ENCODE data around the gene HOXD11. TPM values are rescaled to one million over a fixed set of nuclear protein-coding genes. Genes with fewer than 3 reads are reported as not detected.

HOXD11 gene
- total RNA-seq, 6 donors from 2014 or later, result not detected

DNA sequence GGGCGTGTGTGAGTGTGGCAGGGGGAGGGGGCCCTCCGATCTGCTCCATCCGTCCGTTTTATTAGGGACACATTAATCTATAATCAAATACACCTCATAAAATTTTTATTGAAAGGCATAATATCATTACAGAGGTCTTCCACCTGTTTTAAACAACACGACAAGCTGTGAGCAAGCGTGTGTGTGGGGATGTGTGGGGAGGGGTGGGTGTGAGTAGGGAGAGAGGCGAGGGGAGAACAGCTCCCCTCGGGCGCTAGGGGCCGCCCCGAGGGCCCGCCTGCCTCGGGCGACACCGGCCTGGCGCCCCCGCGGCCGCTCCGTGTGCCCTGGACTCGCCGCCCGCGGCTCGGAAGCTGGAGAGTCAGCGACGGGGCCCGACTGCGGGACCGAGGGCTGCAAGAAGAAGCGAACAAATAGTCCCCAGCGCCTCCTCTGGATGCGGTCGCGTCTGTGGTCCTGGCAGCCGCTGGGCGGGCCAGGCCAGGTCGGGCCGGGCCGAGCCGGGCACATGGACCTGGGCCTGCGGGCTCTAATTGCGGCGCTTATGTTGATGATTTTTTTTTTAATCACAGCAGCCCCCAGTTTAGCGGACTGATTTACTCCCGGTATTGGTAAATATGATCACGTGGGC, 15.1 kb downstream of the HOXD11 start:
- peak in 1 of 2 donors; percentile 75 for DNase-seq
- peak overlapping the region in 3 of 4 donors; percentile 5 to 40 (median 37) for H3K4me3 ChIP-seq
- peak in 1 of 2 donors; percentile 14 for ATAC-seq (ENCODE audit: low FRiP score in 2 of 2)

DNA sequence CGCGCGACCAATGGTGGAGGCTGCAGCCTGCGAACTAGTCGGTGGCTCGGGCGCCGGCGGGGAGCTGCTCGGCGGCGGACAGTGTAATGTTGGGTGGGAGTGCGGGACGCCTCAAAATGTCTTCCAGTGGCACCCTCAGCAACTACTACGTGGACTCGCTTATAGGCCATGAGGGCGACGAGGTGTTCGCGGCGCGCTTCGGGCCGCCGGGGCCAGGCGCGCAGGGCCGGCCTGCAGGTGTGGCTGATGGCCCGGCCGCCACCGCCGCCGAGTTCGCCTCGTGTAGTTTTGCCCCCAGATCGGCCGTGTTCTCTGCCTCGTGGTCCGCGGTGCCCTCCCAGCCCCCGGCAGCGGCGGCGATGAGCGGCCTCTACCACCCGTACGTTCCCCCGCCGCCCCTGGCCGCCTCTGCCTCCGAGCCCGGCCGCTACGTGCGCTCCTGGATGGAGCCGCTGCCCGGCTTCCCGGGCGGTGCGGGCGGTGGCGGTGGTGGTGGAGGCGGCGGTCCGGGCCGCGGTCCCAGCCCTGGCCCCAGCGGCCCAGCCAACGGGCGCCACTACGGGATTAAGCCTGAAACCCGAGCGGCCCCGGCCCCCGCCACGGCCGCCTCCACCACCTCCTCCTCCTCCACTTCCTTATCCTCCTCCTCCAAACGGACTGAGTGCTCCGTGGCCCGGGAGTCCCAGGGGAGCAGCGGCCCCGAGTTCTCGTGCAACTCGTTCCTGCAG, 15.8 kb downstream of the HOXD11 start, which contains the start of gene HOXD9:
HOXD9 (plus strand) TSS at position 37 of the 728 bp plus-strand sequence; CDS start at position 87, 50 bp downstream.
- H3K36me3 ChIP-seq, result no peaks in the 10 kb centered on the region
- H3K4me1 ChIP-seq, result peaks cover 13 to 24% (median 22%) of the 10 kb centered on the region in 4 donors
- H3K9me3 ChIP-seq, result peaks cover 0 to 5% (median 0%) of the 10 kb centered on the region in 4 donors
- H3K27ac ChIP-seq, result no peak within 1 kb of the TSS
- DNase-seq, result peak in 1 of 2 donors; percentile 83
- peaks cover 3 to 84% (median 52%) of the 10 kb centered on the region in 4 donors for H3K27me3 ChIP-seq
- TF ChIP-seq POLR2AphosphoS5 (IDR thresholded peaks at IDR 0.05), result no peak
- TF ChIP-seq POLR2A (IDR thresholded peaks at IDR 0.05), result no peak
- TF ChIP-seq, protein P1, sequence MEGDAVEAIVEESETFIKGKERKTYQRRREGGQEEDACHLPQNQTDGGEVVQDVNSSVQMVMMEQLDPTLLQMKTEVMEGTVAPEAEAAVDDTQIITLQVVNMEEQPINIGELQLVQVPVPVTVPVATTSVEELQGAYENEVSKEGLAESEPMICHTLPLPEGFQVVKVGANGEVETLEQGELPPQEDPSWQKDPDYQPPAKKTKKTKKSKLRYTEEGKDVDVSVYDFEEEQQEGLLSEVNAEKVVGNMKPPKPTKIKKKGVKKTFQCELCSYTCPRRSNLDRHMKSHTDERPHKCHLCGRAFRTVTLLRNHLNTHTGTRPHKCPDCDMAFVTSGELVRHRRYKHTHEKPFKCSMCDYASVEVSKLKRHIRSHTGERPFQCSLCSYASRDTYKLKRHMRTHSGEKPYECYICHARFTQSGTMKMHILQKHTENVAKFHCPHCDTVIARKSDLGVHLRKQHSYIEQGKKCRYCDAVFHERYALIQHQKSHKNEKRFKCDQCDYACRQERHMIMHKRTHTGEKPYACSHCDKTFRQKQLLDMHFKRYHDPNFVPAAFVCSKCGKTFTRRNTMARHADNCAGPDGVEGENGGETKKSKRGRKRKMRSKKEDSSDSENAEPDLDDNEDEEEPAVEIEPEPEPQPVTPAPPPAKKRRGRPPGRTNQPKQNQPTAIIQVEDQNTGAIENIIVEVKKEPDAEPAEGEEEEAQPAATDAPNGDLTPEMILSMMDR (IDR thresholded peaks at IDR 0.05), result no peak
- TF ChIP-seq EP300 (IDR thresholded peaks at IDR 0.05), result no peak
- WGBS, 2 donors, result 5 to 7% methylated on average over 19 to 33 of the region's 84 CpGs
- peak in 1 of 2 donors; percentile 73 for ATAC-seq (ENCODE audit: low FRiP score in 2 of 2)
- peak within 1 kb of the TSS in 3 of 4 donors; percentile 5 to 40 (median 37) for H3K4me3 ChIP-seq

More for the DNA sequence above, 15.1 kb downstream of the HOXD11 start:
- Histone ChIP-seq H3K27ac (no peak overlapping the region), H3K36me3 (no peaks in the 10 kb centered on the region), H3K4me1 (peaks cover 13 to 25% (median 21%) of the 10 kb centered on the region in 4 donors), H3K9me3 (peaks cover 0 to 5% (median 0%) of the 10 kb centered on the region in 4 donors), H3K27me3 (peaks cover 3 to 87% (median 55%) of the 10 kb centered on the region in 4 donors)
- WGBS, 2 donors, result 9 to 13% methylated on average over 18 to 46 of the region's 47 CpGs
- no peak for TF ChIP-seq EP300 (IDR thresholded peaks at IDR 0.05)
- no peak for TF ChIP-seq POLR2AphosphoS5 (IDR thresholded peaks at IDR 0.05)
- TF ChIP-seq, protein P1 (IDR thresholded peaks at IDR 0.05), result no peak
- no peak for TF ChIP-seq POLR2A (IDR thresholded peaks at IDR 0.05)

DNA sequence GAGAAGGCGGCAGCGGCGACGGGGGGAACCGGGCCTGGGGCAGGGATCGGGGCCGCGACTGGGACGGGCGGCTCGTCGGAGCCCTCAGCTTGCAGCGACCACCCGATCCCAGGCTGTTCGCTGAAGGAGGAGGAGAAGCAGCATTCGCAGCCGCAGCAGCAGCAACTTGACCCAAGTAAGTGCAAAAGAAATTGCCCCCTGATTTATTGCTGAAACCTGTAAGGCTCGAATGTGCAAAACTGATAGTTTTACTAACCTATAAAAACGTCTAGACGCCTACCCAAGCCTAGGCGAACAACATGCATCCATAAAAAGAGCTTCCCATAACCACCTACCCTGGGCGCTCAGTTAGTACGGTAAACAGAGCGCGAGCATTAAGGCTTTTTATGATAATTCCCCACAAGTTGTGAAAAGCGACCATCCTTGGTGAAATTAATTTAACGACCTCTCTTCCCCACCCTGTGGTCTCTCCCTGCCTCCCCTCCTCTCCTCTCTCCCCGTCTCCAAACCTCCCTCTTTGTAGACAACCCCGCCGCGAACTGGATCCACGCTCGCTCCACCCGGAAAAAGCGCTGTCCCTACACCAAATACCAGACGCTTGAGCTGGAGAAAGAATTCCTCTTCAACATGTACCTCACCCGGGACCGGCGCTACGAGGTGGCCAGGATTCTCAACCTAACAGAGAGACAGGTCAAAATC, 16.5 kb downstream of the HOXD11 start:
- 8 to 10% methylated on average over 33 to 40 of the region's 40 CpGs for WGBS, 2 donors
- H3K4me1 ChIP-seq, result peaks cover 13 to 27% (median 22%) of the 10 kb centered on the region in 4 donors
- DNase-seq (no peak), ATAC-seq (ENCODE audit: low FRiP score in 2 of 2) (no peak)
- H3K27ac ChIP-seq, result no peak overlapping the region
- H3K4me3 ChIP-seq, result peak overlapping the region in 2 of 4 donors; percentile 37 to 40
- H3K9me3 ChIP-seq, result peaks cover 0 to 5% (median 0%) of the 10 kb centered on the region in 4 donors
- no peak for TF ChIP-seq POLR2A (IDR thresholded peaks at IDR 0.05)
- TF ChIP-seq, protein P1 (IDR thresholded peaks at IDR 0.05), result no peak
- no peak for TF ChIP-seq POLR2AphosphoS5 (IDR thresholded peaks at IDR 0.05)
- TF ChIP-seq EP300 (IDR thresholded peaks at IDR 0.05), result no peak
- no peaks in the 10 kb centered on the region for H3K36me3 ChIP-seq
- peaks cover 1 to 84% (median 55%) of the 10 kb centered on the region in 4 donors for H3K27me3 ChIP-seq

DNA sequence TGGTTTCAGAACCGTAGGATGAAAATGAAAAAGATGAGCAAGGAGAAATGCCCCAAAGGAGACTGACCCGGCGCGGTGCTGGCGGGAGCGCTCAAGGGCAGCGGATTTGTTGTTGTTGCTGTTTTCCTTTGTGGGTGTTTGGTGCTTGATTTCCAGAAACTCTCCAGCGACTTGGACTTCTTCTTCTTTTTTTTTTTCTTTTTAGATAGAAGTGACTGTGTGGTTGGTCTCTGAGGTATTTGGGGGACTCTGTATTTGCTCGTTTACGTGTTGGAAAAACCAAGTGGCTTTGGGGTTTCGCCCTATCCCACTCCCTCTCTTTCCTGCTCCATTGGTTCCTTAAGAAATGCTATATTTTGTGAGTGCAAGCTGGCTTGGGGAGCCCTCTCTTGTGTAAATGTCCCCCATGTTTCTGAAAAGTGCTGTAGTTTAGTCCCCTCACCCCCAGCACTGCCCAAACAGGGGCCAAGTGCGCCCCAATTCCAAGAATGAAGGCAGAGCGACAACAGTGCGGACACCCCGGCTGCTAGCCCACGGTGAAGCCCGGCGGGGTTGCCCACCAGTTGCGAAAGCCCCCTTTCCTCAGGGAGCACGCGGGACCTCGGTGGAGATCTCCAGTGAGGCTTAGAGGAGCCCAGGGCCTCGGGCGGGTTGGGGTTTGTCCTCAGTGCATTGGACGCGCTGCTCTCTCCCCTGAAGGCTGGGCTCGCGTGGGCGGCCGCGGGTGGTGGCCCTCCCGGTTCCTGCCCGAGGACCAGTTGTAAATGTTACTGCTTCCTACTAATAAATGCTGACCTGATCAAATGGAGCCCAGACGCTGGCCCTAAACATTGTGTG, 17.2 kb downstream of the HOXD11 start:
- H3K4me3 ChIP-seq, result no peak overlapping the region
- H3K9me3 ChIP-seq, result peaks cover 0 to 5% (median 0%) of the 10 kb centered on the region in 4 donors
- H3K27me3 ChIP-seq, result peaks cover 1 to 84% (median 59%) of the 10 kb centered on the region in 4 donors
- no peaks in the 10 kb centered on the region for H3K36me3 ChIP-seq
- ATAC-seq (ENCODE audit: low FRiP score in 2 of 2) (no peak), DNase-seq (no peak)
- H3K27ac ChIP-seq, result no peak overlapping the region
- WGBS, 2 donors, result 8 to 11% methylated on average over 14 to 15 of the region's 34 CpGs
- no peak for TF ChIP-seq EP300 (IDR thresholded peaks at IDR 0.05)
- TF ChIP-seq, protein P1 (IDR thresholded peaks at IDR 0.05), result no peak
- no peak for TF ChIP-seq POLR2AphosphoS5 (IDR thresholded peaks at IDR 0.05)
- TF ChIP-seq POLR2A (IDR thresholded peaks at IDR 0.05), result no peak
- peaks cover 16 to 35% (median 23%) of the 10 kb centered on the region in 4 donors for H3K4me1 ChIP-seq

Measured in upper lobe of left lung (tissue), 6 donors.